Right renal pelvis (tissue), 4 donors: ENCODE measurements around the gene PACSIN2. TPM values are rescaled to one million over a fixed set of nuclear protein-coding genes. Genes with fewer than 3 reads are reported as not detected.
"Not testable (repeated sequence)": the region's sequence is repeated elsewhere in the genome, so short reads cannot be mapped to it uniquely, and the experiment has no call there.

Source experiments
- DNase-seq, 4 donors: peaks; one replicate each; pipeline ENCODE4 v3.0.0-alpha.2; 2013; ENCODE audit warnings: low read depth in 4 of 4, low spot score in 3 of 4, missing footprints in 1 of 4
- polyA plus RNA-seq, 4 donors: library from polyadenylated mRNA; unstranded; fragments of 120-200 nt; gene quantifications; one replicate each; pipeline ENCODE4 v1.2.1, GENCODE V29; 2013; ENCODE audit not compliant: insufficient read length in 4 of 4

Gene PACSIN2
- polyA plus RNA-seq, 4 donors: 64.6 to 68.8 (median 67.8) TPM

- DNase-seq: no peak
These were observed 21.2 kb downstream of the PACSIN2 start for GRCh38 chr22:42993651-42994275.

- DNase-seq: no peak
These were observed 22.0 kb downstream of the PACSIN2 start for GRCh38 chr22:42992886-42993479.

- no peak for DNase-seq
These were observed 22.9 kb downstream of the PACSIN2 start for GRCh38 chr22:42992092-42992491.

GRCh38 chr22:42991010-42991651, 23.8 kb downstream of the PACSIN2 start:
- no peak for DNase-seq

GRCh38 chr22:42990131-42990838, 24.7 kb downstream of the PACSIN2 start:
- DNase-seq: no peak

GRCh38 chr22:42986115-42986514, 28.8 kb downstream of the PACSIN2 start:
- DNase-seq: no peak

- no peak for DNase-seq
These were observed 29.4 kb downstream of the PACSIN2 start for GRCh38 chr22:42985531-42985905.

GRCh38 chr22:42984814-42985530, 30.0 kb downstream of the PACSIN2 start:
- DNase-seq: no peak

- no peak for DNase-seq
These were observed 30.6 kb downstream of the PACSIN2 start for GRCh38 chr22:42984397-42984796.

GRCh38 chr22:42983470-42983869, 31.5 kb downstream of the PACSIN2 start:
- DNase-seq: no peak

- DNase-seq: no peak
These were observed 35.3 kb downstream of the PACSIN2 start for GRCh38 chr22:42979606-42980005.

GRCh38 chr22:42978453-42979103, 36.4 kb downstream of the PACSIN2 start:
- no peak for DNase-seq

GRCh38 chr22:42977569-42977968, 37.4 kb downstream of the PACSIN2 start:
- no peak for DNase-seq

- no peak for DNase-seq
These were observed 38.6 kb downstream of the PACSIN2 start for GRCh38 chr22:42976217-42976933.

- no peak for DNase-seq
These were observed 40.7 kb downstream of the PACSIN2 start for GRCh38 chr22:42974223-42974622.

- DNase-seq: no peak
These were observed 41.4 kb downstream of the PACSIN2 start for GRCh38 chr22:42973536-42973881.

- DNase-seq: no peak
These were observed 42.1 kb downstream of the PACSIN2 start for GRCh38 chr22:42972649-42973535.

- DNase-seq: not testable (repeated sequence)
These were observed 43.5 kb downstream of the PACSIN2 start for GRCh38 chr22:42971473-42971860.

- no peak for DNase-seq
These were observed 44.9 kb downstream of the PACSIN2 start for GRCh38 chr22:42970029-42970428.
